ENCODE measurements around the gene SNRPA1. TPM values are rescaled to one million over a fixed set of nuclear protein-coding genes. Genes with fewer than 3 reads are reported as not detected.
A peak's percentile ranks its signal among the peaks of the same experiment; 100 is the strongest.

The SNRPA1 gene
- polyA plus RNA-seq, 3 donors = 63.9 to 76.3 (median 67.4) TPM

- no peak for DNase-seq (ENCODE audit: extremely low read depth in 1 of 11, low read depth in 9 of 11, low spot score in 4 of 11)
Observed at GRCh38 chr15:101324524-101325177, 29.6 kb upstream of the SNRPA1 start.

- no peak for DNase-seq (ENCODE audit: extremely low read depth in 1 of 11, low read depth in 9 of 11, low spot score in 4 of 11)
Observed at GRCh38 chr15:101323793-101324523, 28.9 kb upstream of the SNRPA1 start.

GRCh38 chr15:101322854-101323477 is 27.9 kb upstream of the SNRPA1 start:
- no peak for DNase-seq (ENCODE audit: extremely low read depth in 1 of 11, low read depth in 9 of 11, low spot score in 4 of 11)

GRCh38 chr15:101322016-101322695 is 27.1 kb upstream of the SNRPA1 start:
- DNase-seq (ENCODE audit: extremely low read depth in 1 of 11, low read depth in 9 of 11, low spot score in 4 of 11) = no peak

GRCh38 chr15:101320501-101321052 is 25.5 kb upstream of the SNRPA1 start:
- DNase-seq (ENCODE audit: extremely low read depth in 1 of 11, low read depth in 9 of 11, low spot score in 4 of 11) = peak in 8 of 11 donors; percentile 13 to 36 (median 24)

- no peak for DNase-seq (ENCODE audit: extremely low read depth in 1 of 11, low read depth in 9 of 11, low spot score in 4 of 11)
Observed at GRCh38 chr15:101318839-101319238, 23.8 kb upstream of the SNRPA1 start.

GRCh38 chr15:101318147-101318819 is 23.2 kb upstream of the SNRPA1 start:
- DNase-seq (ENCODE audit: extremely low read depth in 1 of 11, low read depth in 9 of 11, low spot score in 4 of 11) = no peak

- no peak for DNase-seq (ENCODE audit: extremely low read depth in 1 of 11, low read depth in 9 of 11, low spot score in 4 of 11)
Observed at GRCh38 chr15:101317336-101317872, 22.4 kb upstream of the SNRPA1 start.

GRCh38 chr15:101316529-101316928 is 21.5 kb upstream of the SNRPA1 start:
- DNase-seq (ENCODE audit: extremely low read depth in 1 of 11, low read depth in 9 of 11, low spot score in 4 of 11) = no peak

GRCh38 chr15:101315736-101316135 is 20.7 kb upstream of the SNRPA1 start:
- no peak for DNase-seq (ENCODE audit: extremely low read depth in 1 of 11, low read depth in 9 of 11, low spot score in 4 of 11)

- DNase-seq (ENCODE audit: extremely low read depth in 1 of 11, low read depth in 9 of 11, low spot score in 4 of 11) = no peak
Observed at GRCh38 chr15:101314336-101315125, 19.5 kb upstream of the SNRPA1 start.

- no peak for DNase-seq (ENCODE audit: extremely low read depth in 1 of 11, low read depth in 9 of 11, low spot score in 4 of 11)
Observed at GRCh38 chr15:101313041-101313761, 18.2 kb upstream of the SNRPA1 start.

- DNase-seq (ENCODE audit: extremely low read depth in 1 of 11, low read depth in 9 of 11, low spot score in 4 of 11) = no peak
Observed at GRCh38 chr15:101310508-101310907, 15.5 kb upstream of the SNRPA1 start.

GRCh38 chr15:101310161-101310480 is 15.1 kb upstream of the SNRPA1 start:
- DNase-seq (ENCODE audit: extremely low read depth in 1 of 11, low read depth in 9 of 11, low spot score in 4 of 11) = no peak

GRCh38 chr15:101309436-101310160 is 14.6 kb upstream of the SNRPA1 start:
- no peak for DNase-seq (ENCODE audit: extremely low read depth in 1 of 11, low read depth in 9 of 11, low spot score in 4 of 11)

GRCh38 chr15:101308604-101309435 is 13.8 kb upstream of the SNRPA1 start:
- DNase-seq (ENCODE audit: extremely low read depth in 1 of 11, low read depth in 9 of 11, low spot score in 4 of 11) = no peak

All from renal cortex interstitium (tissue), 11 donors.